IPS DF 19.7 (cell line): ENCODE measurements around the gene GNB5.
"Not testable (repeated sequence)": the region's sequence is repeated elsewhere in the genome, so short reads cannot be mapped to it uniquely, and the experiment has no call there.

Experiments
- DNase-seq: peaks from one replicate; pipeline ENCODE4 v3.0.0-alpha.2; 2013; ENCODE audit warnings: low read depth, low spot score

The GNB5 gene

GRCh38 chr15:52170199-52170598 is 21.0 kb downstream of the GNB5 start:
- DNase-seq = not testable (repeated sequence)

DNA sequence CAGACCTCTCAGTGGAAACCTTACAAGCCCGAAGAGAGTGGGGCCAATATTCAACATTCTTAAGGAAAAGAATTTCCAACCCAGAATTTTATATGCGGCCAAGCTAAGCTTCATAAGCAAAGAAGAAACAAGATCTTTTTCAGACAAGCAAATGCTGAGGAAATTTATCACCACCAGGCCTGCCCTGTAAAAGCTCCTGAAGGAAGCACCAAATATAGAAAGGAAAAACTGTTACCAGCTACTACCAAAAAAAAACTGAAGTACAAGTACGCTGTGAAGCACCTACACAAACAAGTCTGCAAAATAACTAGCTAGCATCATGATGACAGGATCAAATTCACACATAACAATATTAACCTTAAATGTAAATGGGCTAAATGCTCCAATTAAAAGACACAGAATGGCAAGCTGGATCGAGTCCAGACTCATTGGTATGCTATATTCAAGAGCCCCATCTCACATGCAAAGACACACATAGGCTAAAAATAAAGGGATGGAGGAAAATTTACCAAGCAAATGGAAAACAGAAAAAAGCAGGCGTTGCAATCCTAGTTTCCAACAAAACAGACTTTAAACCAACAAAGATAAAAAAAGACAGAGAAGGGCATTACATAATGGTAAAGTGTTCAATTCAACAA is 25.6 kb downstream of the GNB5 start:
- not testable (repeated sequence) for DNase-seq

DNA sequence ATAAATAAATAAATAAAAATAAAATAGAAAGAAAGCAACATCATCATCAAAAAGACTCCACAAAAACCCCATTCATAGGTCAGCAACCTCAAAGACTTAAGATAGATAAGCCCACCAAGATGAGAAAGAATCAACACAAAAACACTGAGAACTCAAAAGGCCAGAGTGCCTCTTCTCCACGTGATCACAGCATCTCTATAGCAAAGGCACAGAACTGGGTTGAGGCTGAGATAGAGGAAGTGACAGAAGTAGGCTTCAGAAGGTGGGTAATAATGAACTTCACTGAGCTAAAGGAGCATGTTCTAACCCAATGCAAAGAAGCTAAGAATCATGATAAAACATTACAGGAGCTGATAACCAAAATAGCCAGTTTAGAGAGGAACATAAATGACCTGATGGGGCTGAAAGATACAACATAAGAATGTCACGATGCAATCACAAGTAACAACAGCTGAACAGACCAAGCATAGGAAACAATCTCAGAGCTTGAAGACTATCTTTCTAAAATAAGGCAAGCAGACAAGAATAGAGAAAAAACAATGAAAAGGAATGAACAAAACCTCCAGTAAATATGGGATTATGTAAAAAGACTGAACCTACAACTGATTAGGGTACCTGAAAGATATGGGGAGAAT is 26.4 kb downstream of the GNB5 start:
- DNase-seq = no peak

DNA sequence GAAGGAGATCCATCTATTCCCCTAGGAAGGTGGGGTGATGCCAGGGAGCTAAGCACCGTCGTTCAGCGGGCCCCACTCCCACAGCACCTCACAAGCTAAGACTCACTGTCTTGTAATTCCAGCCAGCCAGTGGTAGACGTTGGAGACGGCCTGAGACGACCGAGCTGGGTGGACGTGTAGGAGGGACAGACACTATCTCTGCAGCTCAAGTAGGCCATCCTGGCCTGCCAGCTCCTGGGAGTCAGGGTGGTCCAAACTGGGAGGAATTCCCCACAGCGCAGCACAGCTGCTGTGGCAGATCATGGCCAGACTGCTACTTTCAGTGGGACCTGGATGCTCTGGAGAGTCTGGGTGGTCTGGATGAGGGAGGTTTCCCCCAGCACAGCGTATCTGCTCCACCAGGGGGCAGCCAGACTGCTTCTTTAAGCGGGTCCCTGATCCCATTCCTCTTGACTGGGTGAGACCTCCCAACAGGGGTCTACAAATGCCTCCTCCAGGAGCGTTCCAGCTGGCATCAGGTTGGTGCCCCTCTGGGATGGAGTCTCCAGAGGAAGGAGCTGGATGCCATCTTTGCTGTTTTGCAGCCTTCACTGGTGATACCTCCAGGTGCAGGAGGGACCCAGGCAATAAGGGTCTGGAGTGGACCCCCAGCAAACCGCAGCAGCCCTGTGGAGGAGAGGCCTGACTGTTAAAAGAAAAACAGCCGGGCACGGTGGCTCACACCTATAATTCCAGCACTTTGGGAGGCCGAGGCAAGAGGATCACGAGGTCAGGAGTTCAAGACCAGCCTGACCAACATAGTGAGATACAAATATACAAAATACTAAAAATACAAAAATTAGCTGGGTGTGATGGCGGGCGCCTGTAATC is 27.6 kb downstream of the GNB5 start:
- no peak for DNase-seq

GRCh38 chr15:52162876-52163275 is 28.3 kb downstream of the GNB5 start:
- no peak for DNase-seq

- no peak for DNase-seq
These were observed 28.9 kb downstream of the GNB5 start for GRCh38 chr15:52162260-52162659.

GRCh38 chr15:52161406-52161966 is 29.7 kb downstream of the GNB5 start:
- no peak for DNase-seq

GRCh38 chr15:52159645-52160044 is 31.5 kb downstream of the GNB5 start:
- no peak for DNase-seq

DNA sequence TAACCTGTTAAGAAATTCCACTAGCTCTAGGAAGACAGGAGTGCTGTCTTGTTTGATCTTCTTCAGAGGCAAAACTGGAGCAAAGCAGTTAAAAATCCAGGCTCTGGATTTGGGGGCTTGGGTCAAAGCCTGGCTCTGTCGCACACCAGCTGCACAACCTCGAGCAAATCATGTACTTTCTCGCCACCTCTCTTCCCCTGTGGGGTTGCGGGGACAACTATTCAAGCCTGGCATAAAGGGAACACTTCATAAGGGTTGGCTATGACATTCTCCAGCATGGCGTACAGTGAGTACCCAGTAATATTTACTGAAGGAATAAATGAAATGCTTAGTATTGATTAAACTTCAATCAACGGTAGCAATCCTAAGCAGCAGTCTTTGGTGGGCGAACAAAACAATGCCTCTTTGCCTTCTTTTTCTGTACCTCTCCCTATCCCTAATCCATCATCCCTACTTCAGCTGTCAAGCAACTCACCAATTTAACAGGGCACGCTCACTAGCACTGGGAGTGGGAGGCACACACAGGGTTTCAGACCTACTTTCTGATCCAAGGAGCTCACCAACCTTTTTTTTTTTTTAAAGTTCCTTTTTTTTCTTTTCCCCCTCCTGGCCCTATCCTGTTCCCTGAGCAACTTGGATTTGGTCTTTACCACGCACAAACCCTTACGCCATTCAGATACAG is 33.0 kb downstream of the GNB5 start:
- no peak for DNase-seq

GRCh38 chr15:52155878-52156277 is 35.3 kb downstream of the GNB5 start:
- DNase-seq = no peak

DNA sequence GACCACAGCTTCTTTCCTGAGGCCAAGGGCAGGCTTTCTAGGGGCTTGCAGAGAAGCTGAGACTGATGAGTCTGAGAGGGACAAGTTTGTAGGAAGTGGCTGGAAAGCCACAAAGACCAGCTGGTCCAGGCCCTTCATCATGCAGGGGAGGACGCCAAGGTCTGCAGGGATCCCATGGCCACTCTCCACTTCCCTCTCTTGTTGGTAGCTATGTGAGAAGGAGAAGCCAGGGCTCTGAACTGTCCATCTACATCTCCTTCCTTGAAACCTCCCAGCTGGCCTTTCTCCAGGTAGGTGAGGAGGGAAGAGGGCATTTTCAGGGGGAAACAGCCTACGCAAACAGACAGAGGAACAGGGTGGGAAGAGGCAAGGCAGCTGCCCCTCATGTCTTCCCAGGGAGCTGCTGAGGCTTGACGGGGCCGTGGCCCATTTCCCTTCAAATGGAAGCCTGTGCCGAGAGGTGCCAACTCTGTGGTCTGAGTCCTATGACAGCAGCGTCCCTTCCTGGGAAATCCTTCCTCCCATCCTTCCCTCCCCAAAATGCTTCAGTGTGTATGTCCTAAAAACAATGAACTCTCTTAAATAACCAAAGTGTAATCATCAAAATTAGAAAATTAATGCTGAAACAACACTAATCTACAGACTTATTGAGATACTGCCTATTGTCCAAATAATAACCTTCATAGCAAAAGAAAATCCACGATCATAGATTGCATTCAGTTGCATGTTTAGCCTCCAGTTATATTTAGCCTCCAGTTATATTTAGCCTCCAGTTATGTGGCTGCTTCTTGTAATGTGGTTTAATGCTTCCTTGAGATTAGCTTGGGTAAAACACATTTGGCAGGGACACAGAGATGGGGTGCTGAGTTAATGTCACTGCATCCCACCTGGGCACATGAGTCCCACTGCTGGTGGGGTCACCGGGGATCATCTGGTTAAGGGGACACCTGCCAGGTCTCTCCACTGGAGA is 36.0 kb downstream of the GNB5 start:
- no peak for DNase-seq

DNA sequence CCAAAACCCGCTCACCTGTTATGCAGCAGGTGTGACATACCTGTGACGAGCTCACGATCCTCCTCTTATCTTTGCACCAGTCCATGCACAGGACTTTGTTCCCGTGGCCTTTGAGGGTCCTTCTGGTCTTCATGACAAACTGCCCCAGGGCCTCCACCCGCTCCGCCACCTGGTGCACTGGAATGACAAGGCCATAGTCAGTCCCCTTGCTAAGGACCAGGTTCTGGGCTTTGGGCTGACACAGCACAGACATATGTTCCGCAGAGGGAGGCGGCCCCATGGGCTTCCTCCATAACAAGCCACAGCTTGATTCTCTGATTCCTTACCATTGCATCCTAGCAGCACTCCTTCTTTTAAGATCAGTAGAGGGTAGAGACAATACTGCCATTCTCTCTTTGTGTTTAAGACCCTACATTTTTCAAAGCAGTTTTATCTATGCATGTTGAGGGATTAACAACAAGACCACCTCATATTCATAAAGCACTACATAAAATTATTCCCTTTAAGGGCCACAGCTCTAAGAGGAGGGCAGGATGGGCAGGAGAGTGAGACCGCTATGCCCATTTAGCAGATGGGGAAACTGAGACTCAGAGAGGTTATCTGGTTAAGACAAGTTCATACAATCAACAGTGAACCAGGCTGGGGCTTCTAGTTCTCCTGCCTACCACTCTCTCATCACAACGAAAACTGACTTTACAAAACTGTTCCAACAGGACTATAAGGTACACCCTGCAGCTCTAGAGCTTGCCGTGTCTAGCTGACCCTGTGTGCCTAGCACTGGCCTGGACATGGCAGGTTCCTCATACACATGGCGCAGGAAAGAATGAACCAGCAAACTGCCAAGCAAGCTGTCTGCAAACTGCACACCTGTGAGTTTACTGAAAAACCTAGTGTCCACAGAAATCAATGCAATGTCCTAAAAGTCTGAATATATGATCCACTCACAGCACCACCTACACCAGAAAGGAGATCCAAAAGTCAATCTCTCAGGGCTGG is 37.0 kb downstream of the GNB5 start:
- no peak for DNase-seq

GRCh38 chr15:52151353-52151752 is 39.8 kb downstream of the GNB5 start:
- no peak for DNase-seq

DNA sequence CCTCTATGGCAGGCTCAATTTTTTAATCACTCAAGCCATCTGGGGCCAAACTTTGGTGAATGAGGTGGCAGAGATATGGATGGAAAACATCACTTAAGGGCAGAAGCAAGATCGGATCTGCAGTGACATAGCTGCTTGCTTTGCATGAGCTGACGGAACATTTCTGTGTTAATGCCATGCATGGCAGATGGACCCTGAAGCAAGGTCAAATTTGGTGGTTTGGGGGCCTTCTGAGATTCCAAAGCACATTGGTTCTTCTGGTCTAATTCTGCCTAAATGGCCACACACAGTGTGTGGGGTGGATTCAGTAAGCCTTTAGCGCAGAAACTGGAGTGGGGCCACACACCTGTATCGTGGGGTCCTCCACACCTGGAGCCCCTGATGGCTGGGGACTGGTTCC is 40.3 kb downstream of the GNB5 start:
- no peak for DNase-seq

GRCh38 chr15:52150043-52150825 is 41.0 kb downstream of the GNB5 start:
- DNase-seq = no peak

DNA sequence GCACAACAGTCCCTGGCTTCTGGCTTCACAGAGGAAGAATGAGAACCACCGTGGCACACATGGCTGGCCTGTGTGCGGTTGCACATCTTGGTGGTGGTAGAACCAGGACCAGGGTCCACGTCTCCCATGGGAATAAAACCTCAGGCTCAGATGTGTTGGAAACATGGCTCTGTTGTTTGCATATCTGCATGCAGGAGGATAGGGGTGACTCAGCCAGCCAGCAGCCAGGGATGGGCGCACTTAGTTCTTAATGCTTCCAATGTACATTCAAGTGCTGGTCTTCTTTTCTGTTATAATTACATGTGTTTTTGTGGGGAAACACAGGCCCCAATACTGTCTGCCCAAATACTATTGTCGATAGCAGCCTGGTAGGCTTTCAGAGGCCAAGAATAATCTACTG is 42.8 kb downstream of the GNB5 start:
- DNase-seq = no peak

DNA sequence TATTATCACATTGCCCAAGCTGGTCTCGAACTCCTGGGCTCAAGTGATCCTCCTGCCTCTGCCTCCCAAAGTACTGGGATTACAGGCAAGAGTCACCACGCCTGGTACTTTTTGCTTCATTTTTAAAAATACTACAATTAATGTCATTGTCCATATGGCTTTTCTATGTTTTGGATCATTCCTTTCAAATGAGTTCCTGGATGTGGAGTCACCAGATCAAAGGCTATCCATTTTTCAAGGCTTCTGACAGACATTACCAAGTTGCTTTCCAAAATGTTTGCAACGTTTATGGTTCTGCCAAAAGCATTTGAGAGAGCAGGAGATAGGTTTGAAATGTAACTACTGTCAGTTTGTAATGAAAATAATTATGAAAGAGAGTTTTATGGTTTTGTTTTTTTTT is 44.4 kb downstream of the GNB5 start:
- DNase-seq = no peak

DNA sequence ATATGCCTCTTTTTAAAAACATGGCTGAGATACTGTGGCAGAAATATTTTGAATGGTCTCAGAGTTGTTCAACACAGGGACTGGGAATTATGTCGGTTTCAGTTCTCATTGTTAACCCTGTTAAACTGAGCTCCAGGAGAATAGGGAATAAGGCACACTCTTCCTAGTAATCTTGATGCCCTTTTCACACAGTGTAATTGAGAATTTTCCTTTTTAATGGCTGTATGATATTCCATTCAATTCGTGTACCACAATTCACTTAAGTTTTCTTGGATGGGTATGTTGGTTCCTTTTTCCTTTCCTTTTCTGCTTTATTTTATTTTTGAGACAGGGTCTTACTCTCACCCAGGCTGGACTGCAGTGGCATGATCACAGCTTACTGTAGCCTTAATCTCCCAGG is 44.9 kb downstream of the GNB5 start:
- no peak for DNase-seq
